Inflammatory macrophage treated with lipopolysaccharide for 4 hours (primary cell): ENCODE data around the gene TNFRSF8.
A peak's percentile ranks its signal among the peaks of the same experiment; 100 is the strongest.

Experiments used
- DNase-seq: peaks from one replicate; pipeline ENCODE4 v3.0.0-alpha.2; 2020

Gene TNFRSF8

GRCh38 chr1:12143631-12144155 is 80.6 kb downstream of the TNFRSF8 start:
- peak; percentile 100 for DNase-seq

DNA sequence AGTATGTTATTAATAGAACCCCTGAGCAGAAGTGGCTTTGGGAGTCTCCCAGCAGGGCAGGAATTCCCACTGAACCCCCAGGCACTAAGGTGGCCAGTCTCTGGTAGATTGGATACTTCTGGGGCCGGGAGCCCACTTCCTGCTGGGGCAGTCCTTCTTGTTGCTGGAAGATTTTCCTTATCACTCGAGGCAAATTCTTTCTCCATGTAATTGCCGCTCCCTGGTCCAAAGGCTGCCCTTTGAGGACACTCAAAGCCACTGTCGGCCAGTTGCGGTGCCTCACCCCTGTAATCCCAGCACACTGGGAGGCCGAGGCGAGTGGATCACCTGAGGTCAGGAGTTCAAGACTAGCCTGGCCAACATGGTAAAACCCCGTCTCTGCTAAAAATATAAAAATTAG is 81.1 kb downstream of the TNFRSF8 start:
- DNase-seq: no peak

GRCh38 chr1:12144969-12145368 is 81.9 kb downstream of the TNFRSF8 start:
- DNase-seq: no peak

- no peak for DNase-seq
Measured at GRCh38 chr1:12145616-12146342, 82.7 kb downstream of the TNFRSF8 start.

GRCh38 chr1:12146343-12147112 is 83.4 kb downstream of the TNFRSF8 start:
- no peak for DNase-seq

GRCh38 chr1:12147201-12147701 is 84.1 kb downstream of the TNFRSF8 start:
- no peak for DNase-seq

- DNase-seq: no peak
Measured at GRCh38 chr1:12148160-12148957, 85.3 kb downstream of the TNFRSF8 start.

DNA sequence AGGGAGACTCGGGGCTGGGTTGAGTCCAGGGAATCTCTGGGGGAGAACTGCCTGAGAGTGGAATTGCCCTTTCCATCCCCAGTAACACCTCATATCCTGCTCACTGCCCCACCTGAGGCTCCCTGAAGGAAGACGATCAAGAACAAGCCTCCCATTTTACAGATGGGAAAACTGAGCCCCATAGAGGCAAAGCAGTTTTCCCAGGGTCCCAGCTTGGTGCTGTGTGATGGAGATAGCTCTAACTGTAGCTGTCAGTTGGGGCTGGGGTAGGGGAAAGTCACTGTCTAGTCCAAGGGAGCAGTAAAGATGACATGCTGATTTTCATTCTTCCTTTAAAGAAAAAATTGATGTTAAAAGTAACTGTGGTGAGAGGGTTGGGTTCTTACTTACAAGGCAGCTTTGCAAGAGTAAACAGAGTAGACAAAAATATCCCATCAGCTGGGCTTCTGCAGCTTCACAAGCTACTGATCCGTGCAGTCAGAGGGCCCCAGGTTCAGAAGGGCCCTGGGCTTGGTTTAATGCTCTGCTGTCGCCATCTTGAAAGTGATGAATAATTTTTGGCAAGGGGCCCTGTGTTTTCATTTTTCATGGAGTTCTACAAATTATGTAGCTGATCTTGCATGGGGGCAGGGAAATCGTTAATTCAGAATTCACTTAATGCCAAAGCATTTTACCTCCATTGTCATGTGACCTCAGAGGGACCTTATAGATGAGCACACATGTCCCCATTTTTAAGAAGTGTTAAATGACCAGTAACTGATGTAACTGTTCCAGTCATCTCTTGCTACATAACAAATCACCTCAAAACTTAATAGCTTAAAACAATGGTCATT is 86.1 kb downstream of the TNFRSF8 start:
- no peak for DNase-seq

DNA sequence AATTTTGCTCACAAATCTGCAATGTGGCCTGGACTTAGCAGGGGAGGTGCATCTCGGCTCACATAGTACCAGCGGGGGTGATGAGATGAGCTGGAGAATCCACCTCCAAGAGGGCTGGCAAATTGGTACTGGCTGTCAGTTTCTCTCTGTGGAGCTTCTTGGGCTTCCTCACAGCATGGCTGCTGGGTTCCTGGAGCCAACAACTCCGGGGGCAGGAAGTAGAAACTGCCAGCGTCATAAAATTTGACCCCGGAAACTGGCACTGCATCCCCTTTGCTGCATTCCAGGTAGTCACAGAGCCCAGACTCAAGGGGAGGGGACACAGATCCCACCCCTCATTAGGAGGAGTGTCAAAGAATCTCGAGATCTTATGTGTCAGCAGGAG is 86.7 kb downstream of the TNFRSF8 start:
- no peak for DNase-seq

- DNase-seq: peak; percentile 72
Measured at GRCh38 chr1:12150456-12151200, 87.5 kb downstream of the TNFRSF8 start.

DNA sequence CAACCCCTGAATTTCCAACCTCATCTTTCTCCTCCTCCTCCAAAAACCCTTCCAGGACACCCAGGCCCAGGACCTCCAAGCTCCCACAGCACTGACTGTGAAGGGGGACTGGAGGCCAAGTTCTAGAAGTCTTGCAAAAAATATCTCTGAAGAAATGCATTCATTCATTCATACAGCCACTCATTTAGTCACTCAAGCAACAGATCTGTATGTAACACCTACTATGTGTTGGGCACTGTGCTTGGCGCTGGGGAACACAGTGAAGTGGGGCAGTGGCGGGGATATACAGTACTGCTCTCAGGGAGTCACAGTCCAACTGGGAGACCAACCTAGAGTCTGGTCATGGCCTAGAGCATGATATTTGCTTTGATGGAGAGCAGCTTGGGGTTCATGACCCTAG is 88.4 kb downstream of the TNFRSF8 start:
- no peak for DNase-seq

GRCh38 chr1:12152113-12152891 is 89.2 kb downstream of the TNFRSF8 start:
- peak; percentile 35 for DNase-seq

DNA sequence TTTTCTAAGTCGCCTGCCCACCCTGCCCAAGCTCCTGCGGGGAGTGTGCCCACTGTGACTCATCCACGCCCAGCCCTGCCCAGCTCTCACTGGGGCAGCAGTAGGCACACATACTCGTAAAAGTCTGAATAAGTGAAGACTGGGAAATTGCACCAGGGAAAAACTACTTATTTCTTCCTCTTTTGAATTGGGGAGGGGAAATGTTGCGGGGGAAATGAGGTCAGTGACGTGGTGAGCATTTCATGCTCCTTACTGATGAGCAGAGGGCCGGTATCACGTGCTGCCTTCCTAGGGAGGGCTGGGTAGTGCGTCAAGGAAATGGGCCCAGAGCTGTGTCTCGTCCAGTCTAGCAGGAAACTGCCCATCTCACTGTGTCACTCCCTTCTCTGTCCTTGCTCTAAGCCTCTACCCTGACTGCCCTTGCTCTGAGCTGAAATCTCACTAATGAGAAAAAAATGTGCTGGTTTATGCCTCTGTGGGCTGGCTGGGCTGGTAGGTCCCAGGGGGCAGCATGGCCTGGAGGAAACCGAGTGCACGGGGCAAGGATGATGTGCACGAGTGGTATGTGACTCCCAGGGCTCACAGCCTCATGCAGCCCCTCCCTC is 90.2 kb downstream of the TNFRSF8 start:
- DNase-seq: peak; percentile 97

DNA sequence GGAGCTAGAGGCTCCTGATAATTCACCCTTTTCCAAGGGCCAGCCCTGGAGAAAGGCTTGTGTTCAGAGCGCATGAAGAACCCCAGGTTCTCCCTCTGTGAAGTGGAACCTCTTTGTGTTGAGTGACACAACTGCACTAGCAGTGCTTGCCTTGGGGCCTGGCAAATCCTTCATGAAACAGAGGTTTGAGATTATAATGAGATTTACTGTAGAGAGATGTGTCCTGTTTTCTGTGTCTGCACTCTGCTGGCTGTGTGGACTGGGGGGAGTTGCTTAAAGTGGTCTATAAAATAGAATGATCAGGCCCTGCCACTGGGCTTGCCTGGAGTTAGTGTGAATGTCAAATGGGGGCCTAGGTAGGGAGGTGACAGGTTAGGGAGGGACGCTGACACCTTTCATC is 92.2 kb downstream of the TNFRSF8 start:
- no peak for DNase-seq

- peak; percentile 94 for DNase-seq
Measured at GRCh38 chr1:12157366-12158231, 94.5 kb downstream of the TNFRSF8 start.

DNA sequence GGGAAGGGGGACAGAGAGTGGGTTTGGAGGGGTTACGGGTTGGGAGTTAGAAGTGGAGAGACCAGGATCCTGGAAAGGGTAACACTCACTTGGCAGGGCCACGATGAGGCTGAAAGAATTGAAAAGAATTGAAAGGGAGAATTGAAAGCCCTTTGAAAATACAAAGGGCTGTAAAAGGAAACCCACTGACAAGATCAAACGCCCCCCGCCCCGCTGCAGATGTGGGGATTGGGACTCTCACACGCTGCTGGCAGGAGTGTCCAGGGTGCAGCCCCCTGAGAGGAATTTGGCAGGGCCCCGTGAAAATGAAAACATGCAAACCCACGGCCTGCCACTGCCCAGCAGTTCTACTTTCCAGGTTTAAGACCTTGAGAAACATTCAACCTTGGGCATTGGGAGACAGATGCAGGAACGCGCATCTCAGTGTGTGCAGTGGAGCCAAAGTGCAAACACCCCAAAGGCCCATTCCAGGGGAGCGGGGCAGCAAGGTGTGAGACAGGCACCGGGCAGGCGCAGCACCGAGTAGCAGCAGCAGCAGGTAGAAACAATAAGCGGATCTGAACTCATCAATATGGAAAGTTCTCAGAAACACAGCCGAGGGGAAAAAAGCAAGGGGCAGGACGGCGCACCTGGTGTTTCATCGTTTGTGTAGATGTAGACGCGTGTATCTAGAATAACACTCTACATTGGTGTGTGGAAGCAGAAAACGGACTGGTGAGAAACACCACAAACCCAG is 95.4 kb downstream of the TNFRSF8 start:
- no peak for DNase-seq

- no peak for DNase-seq
Measured at GRCh38 chr1:12159816-12160215, 96.7 kb downstream of the TNFRSF8 start.

DNA sequence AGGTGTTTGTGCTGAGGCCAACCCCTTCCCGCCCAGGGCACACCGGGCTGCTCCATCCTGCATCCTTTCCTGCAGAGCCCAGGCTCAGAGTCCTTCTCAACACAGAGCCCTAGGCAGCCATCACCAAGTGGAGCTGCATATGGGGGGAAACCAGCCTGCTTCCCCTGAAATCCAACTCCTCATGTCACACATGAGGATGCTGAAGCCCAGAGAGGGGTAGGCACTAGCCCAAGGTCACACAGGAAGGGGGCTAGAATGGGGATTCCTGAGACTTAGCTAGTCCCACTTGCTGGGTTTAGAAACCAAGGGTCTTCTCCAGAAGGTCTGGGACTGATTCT is 98.2 kb downstream of the TNFRSF8 start:
- no peak for DNase-seq
